ENCODE data around the gene ATRIP.

Gene ATRIP

GRCh38 chr3:48415251-48415953 lies 31.1 kb upstream of the ATRIP start:
- H3K4me1 Mint-ChIP-seq = no peaks in the 10 kb centered on the region
- H3K27me3 Mint-ChIP-seq = no peaks in the 10 kb centered on the region
- DNase-seq (no peak), ATAC-seq (no peak)
- H3K4me3 Mint-ChIP-seq = no peak overlapping the region
- H3K27ac Mint-ChIP-seq = no peak overlapping the region
- H3K9me3 Mint-ChIP-seq = no peaks in the 10 kb centered on the region
- H3K36me3 Mint-ChIP-seq (ENCODE audit: low read depth) = no peaks in the 10 kb centered on the region

GRCh38 chr3:48416091-48416505 lies 30.4 kb upstream of the ATRIP start:
- ATAC-seq (no peak), DNase-seq (no peak)
- Mint-ChIP-seq H3K27ac (no peak overlapping the region), H3K36me3 (ENCODE audit: low read depth) (no peaks in the 10 kb centered on the region), H3K9me3 (no peaks in the 10 kb centered on the region), H3K4me3 (no peak overlapping the region), H3K4me1 (no peaks in the 10 kb centered on the region), H3K27me3 (no peaks in the 10 kb centered on the region)

GRCh38 chr3:48416546-48416945 lies 30.0 kb upstream of the ATRIP start:
- DNase-seq = no peak
- Mint-ChIP-seq H3K27ac (no peak overlapping the region), H3K27me3 (no peaks in the 10 kb centered on the region), H3K9me3 (no peaks in the 10 kb centered on the region), H3K36me3 (ENCODE audit: low read depth) (no peaks in the 10 kb centered on the region), H3K4me1 (no peaks in the 10 kb centered on the region), H3K4me3 (no peak overlapping the region)
- no peak for ATAC-seq

GRCh38 chr3:48417529-48418108 lies 28.9 kb upstream of the ATRIP start:
- no peaks in the 10 kb centered on the region for H3K9me3 Mint-ChIP-seq
- H3K27me3 Mint-ChIP-seq = no peaks in the 10 kb centered on the region
- ATAC-seq = no peak
- no peak overlapping the region for H3K4me3 Mint-ChIP-seq
- no peak overlapping the region for H3K27ac Mint-ChIP-seq
- no peaks in the 10 kb centered on the region for H3K4me1 Mint-ChIP-seq
- H3K36me3 Mint-ChIP-seq (ENCODE audit: low read depth) = no peaks in the 10 kb centered on the region
- DNase-seq = no peak

GRCh38 chr3:48418140-48418539 lies 28.4 kb upstream of the ATRIP start:
- Mint-ChIP-seq H3K9me3 (no peaks in the 10 kb centered on the region), H3K27me3 (no peaks in the 10 kb centered on the region), H3K4me1 (no peaks in the 10 kb centered on the region), H3K27ac (no peak overlapping the region), H3K36me3 (ENCODE audit: low read depth) (no peaks in the 10 kb centered on the region), H3K4me3 (no peak overlapping the region)
- DNase-seq = no peak
- no peak for ATAC-seq

- no peaks in the 10 kb centered on the region for H3K9me3 Mint-ChIP-seq
- DNase-seq = no peak
- H3K36me3 Mint-ChIP-seq (ENCODE audit: low read depth) = no peaks in the 10 kb centered on the region
- no peak for ATAC-seq
- no peak overlapping the region for H3K27ac Mint-ChIP-seq
- H3K4me3 Mint-ChIP-seq = no peak overlapping the region
- H3K27me3 Mint-ChIP-seq = no peaks in the 10 kb centered on the region
- no peaks in the 10 kb centered on the region for H3K4me1 Mint-ChIP-seq
Observed at GRCh38 chr3:48418651-48419050, 27.9 kb upstream of the ATRIP start.

- no peak for ATAC-seq
- Mint-ChIP-seq H3K4me3 (no peak overlapping the region), H3K4me1 (no peaks in the 10 kb centered on the region), H3K9me3 (no peaks in the 10 kb centered on the region), H3K36me3 (ENCODE audit: low read depth) (no peaks in the 10 kb centered on the region), H3K27ac (no peak overlapping the region), H3K27me3 (no peaks in the 10 kb centered on the region)
- DNase-seq = no peak
Observed at GRCh38 chr3:48419149-48419548, 27.4 kb upstream of the ATRIP start.

GRCh38 chr3:48419597-48419996 lies 26.9 kb upstream of the ATRIP start:
- ATAC-seq = no peak

GRCh38 chr3:48420561-48420960 lies 26.0 kb upstream of the ATRIP start:
- Mint-ChIP-seq H3K27ac (no peak overlapping the region), H3K4me1 (no peaks in the 10 kb centered on the region), H3K9me3 (no peaks in the 10 kb centered on the region), H3K4me3 (no peak overlapping the region), H3K27me3 (no peaks in the 10 kb centered on the region), H3K36me3 (ENCODE audit: low read depth) (no peaks in the 10 kb centered on the region)
- DNase-seq (no peak), ATAC-seq (no peak)

More at GRCh38 chr3:48419597-48419996, 26.9 kb upstream of the ATRIP start:
- H3K27ac Mint-ChIP-seq = no peak overlapping the region
- H3K27me3 Mint-ChIP-seq = no peaks in the 10 kb centered on the region
- H3K4me3 Mint-ChIP-seq = no peak overlapping the region
- H3K4me1 Mint-ChIP-seq = no peaks in the 10 kb centered on the region
- no peaks in the 10 kb centered on the region for H3K36me3 Mint-ChIP-seq (ENCODE audit: low read depth)
- no peak for DNase-seq
- H3K9me3 Mint-ChIP-seq = no peaks in the 10 kb centered on the region

- ATAC-seq (no peak), DNase-seq (no peak)
- Mint-ChIP-seq H3K27me3 (no peaks in the 10 kb centered on the region), H3K4me1 (no peaks in the 10 kb centered on the region), H3K27ac (no peak overlapping the region), H3K9me3 (no peaks in the 10 kb centered on the region), H3K4me3 (no peak overlapping the region), H3K36me3 (ENCODE audit: low read depth) (no peaks in the 10 kb centered on the region)
Observed at GRCh38 chr3:48422272-48422671, 24.3 kb upstream of the ATRIP start.

GRCh38 chr3:48422681-48423080 lies 23.9 kb upstream of the ATRIP start:
- no peaks in the 10 kb centered on the region for H3K4me1 Mint-ChIP-seq
- H3K27me3 Mint-ChIP-seq = no peaks in the 10 kb centered on the region
- H3K36me3 Mint-ChIP-seq (ENCODE audit: low read depth) = no peaks in the 10 kb centered on the region
- H3K4me3 Mint-ChIP-seq = no peak overlapping the region
- ATAC-seq = no peak
- no peaks in the 10 kb centered on the region for H3K9me3 Mint-ChIP-seq
- peak overlapping the region; percentile 36 for H3K27ac Mint-ChIP-seq
- no peak for DNase-seq

- no peaks in the 10 kb centered on the region for H3K4me1 Mint-ChIP-seq
- H3K27me3 Mint-ChIP-seq = no peaks in the 10 kb centered on the region
- H3K9me3 Mint-ChIP-seq = no peaks in the 10 kb centered on the region
- no peak overlapping the region for H3K4me3 Mint-ChIP-seq
- no peaks in the 10 kb centered on the region for H3K36me3 Mint-ChIP-seq (ENCODE audit: low read depth)
- DNase-seq = no peak
- H3K27ac Mint-ChIP-seq = peak overlapping the region; percentile 36
- no peak for ATAC-seq
Observed at GRCh38 chr3:48423241-48423882, 23.2 kb upstream of the ATRIP start.

- Mint-ChIP-seq H3K4me1 (no peaks in the 10 kb centered on the region), H3K4me3 (no peak overlapping the region), H3K27ac (no peak overlapping the region), H3K27me3 (no peaks in the 10 kb centered on the region), H3K9me3 (no peaks in the 10 kb centered on the region), H3K36me3 (ENCODE audit: low read depth) (no peaks in the 10 kb centered on the region)
- ATAC-seq (no peak), DNase-seq (no peak)
Observed at GRCh38 chr3:48423883-48424695, 22.4 kb upstream of the ATRIP start.

GRCh38 chr3:48425281-48425812 lies 21.2 kb upstream of the ATRIP start:
- H3K27ac Mint-ChIP-seq = no peak overlapping the region
- no peaks in the 10 kb centered on the region for H3K9me3 Mint-ChIP-seq
- no peak for DNase-seq
- ATAC-seq = no peak
- H3K4me3 Mint-ChIP-seq = no peak overlapping the region
- no peaks in the 10 kb centered on the region for H3K36me3 Mint-ChIP-seq (ENCODE audit: low read depth)
- H3K27me3 Mint-ChIP-seq = no peaks in the 10 kb centered on the region
- peaks cover 2% of the 10 kb centered on the region for H3K4me1 Mint-ChIP-seq
